ENCODE measurements around the gene MYO1G. TPM values are rescaled to one million over a fixed set of nuclear protein-coding genes. Genes with fewer than 3 reads are reported as not detected.

The MYO1G gene
- total and polyA plus RNA-seq, 9 of the 15 experiments (the other 6 are each of a cell fraction or from before 2014, with no cell fraction given), result 0.03 to 0.62 (median 0.13) TPM; not detected in 1

- no peak for TF ChIP-seq STAT5A (IDR thresholded peaks at IDR 0.05; ENCODE audit: borderline replicate concordance, low read length)
- no peak for TF ChIP-seq RNF219 (CRISPR knock-in tag; IDR thresholded peaks at IDR 0.05)
- no peak for TF ChIP-seq STAT5B (CRISPR knock-in tag; IDR thresholded peaks at IDR 0.05)
- TF ChIP-seq ZC3H8 (IDR thresholded peaks at IDR 0.05), result no peak
- TF ChIP-seq NR1H2 (CRISPR knock-in tag; IDR thresholded peaks at IDR 0.05), result no peak
- TF ChIP-seq ZNF507 (tag; conservative IDR thresholded peaks at IDR 0.05), result no peak
- TF ChIP-seq WHSC1 (IDR thresholded peaks at IDR 0.05; ENCODE audit: low read length), result no peak
- no peak for TF ChIP-seq GTF2A2 (tag; IDR thresholded peaks at IDR 0.05)
- no peak for TF ChIP-seq IFI16 (CRISPR knock-in tag; IDR thresholded peaks at IDR 0.05)
- no peak for TF ChIP-seq RFX1 (IDR thresholded peaks at IDR 0.05)
Observed at GRCh38 chr7:45028138-45028919, 49.5 kb upstream of the MYO1G start (continued).

GRCh38 chr7:45027774-45028114, 48.9 kb upstream of the MYO1G start:
- H3K9ac ChIP-seq (ENCODE audit: insufficient read depth in 1 of 2, low read depth in 2 of 2, low read length in 2 of 2), result no peak overlapping the region
- H4K20me1 ChIP-seq (replicated peaks; ENCODE audit: control insufficient read depth, insufficient read depth, low read length), result no peaks in the 10 kb centered on the region
- no peak overlapping the region for H2AFZ ChIP-seq (ENCODE audit: low read depth, low read length)
- no TSS peak for BruUV-seq (replicated peaks)
- H3K27me3 ChIP-seq (ENCODE audit: control insufficient read depth in 2 of 2, insufficient read depth in 2 of 2, low read length in 2 of 2), result no peaks in the 10 kb centered on the region
- FAIRE-seq (no peak), DNase-seq (ENCODE audit: extremely low read depth in 1 of 4, low spot score in 3 of 4) (no peak), ATAC-seq (no peak)
- no peaks in the 10 kb centered on the region for H3K9me1 ChIP-seq (ENCODE audit: control insufficient read depth, insufficient read depth, low read length)
- H3K9me3 ChIP-seq (replicated peaks; ENCODE audit: control insufficient read depth, insufficient read depth, low read depth, low read length), result no peaks in the 10 kb centered on the region
- intact Hi-C loops (cut with micrococcal nuclease), result no loop called here
- H3K4me2 ChIP-seq (ENCODE audit: insufficient read depth, low read length), result no peak overlapping the region
- no peak overlapping the region for H3K27ac ChIP-seq (ENCODE audit: extremely low read depth, low read depth, low read length)
- TF ChIP-seq ZNF311 (CRISPR knock-in tag; IDR thresholded peaks at IDR 0.05) (0 out of 2 replicates have a peak, but pooled peaks have one; percentile 9), ZNF146 (CRISPR knock-in tag; IDR thresholded peaks at IDR 0.05; ENCODE audit: unreplicated experiment) (no peak), ZNF609 (CRISPR knock-in tag; IDR thresholded peaks at IDR 0.05; ENCODE audit: borderline replicate concordance) (no peak)
- 94% methylated on average over 4 of the region's 4 CpGs for WGBS (ENCODE audit: insufficient coverage, low coverage, missing lambda C conversion rate)
- POLR2A ChIA-PET, result interaction anchor here (0.8 to 1.6 kb wide), 2 partner anchors 12 kb away, joined by 3 read pairs; no protein-coding TSS in a partner anchor
- peaks cover 38% of the 10 kb centered on the region; the same call in 2 of the 3 replicates for H3K36me3 ChIP-seq (ENCODE audit: control insufficient read depth, insufficient read depth, low read length)
- in situ Hi-C loops (cut with MboI), result no loop called here
- peaks cover 73% of the 10 kb centered on the region for H3K79me2 ChIP-seq (ENCODE audit: control insufficient read depth, insufficient read depth, low read length)
- H3K4me1 ChIP-seq (replicated peaks in 1 of 2; ENCODE audit: control insufficient read depth in 2 of 2, insufficient read depth in 2 of 2, low read length in 2 of 2), result peaks cover 6 to 9% of the 10 kb centered on the region in 2 experiments; a peak in 3 of 5 replicates
- H3K4me3 ChIP-seq, result no peak overlapping the region
- CTCF ChIA-PET (ENCODE audit: low intra/inter-chr PET ratio), result no interaction called here
